OCI-M2 (cell line): ENCODE results near the gene CERS6.
"Not testable (repeated sequence)": the region's sequence is repeated elsewhere in the genome, so short reads cannot be mapped to it uniquely, and the experiment has no call there.

Experiments
- DNase-seq: peaks from one replicate; lab custom pipeline; 2025; ENCODE audit not compliant: unreplicated experiment; lab: John Stamatoyannopoulos, UW

The CERS6 gene

DNA sequence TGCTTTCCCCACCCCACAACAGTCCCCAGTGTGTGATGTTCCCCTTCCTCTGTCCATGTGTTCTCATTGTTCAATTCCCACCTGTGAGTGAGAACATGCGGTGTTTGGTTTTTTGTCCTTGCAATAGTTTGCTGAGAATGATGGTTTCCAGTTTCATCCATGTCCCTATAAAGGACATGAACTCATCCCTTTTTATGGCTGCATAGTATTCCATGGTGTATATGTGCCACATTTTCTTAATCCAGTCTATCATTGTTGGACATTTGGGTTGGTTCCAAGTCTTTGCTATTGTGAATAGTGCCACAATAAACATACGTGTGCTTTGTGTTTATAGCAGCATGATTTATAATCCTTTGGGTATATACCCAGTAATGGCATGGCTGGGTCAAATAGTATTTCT is 335.1 kb downstream of the CERS6 start:
- DNase-seq, result not testable (repeated sequence)

DNA sequence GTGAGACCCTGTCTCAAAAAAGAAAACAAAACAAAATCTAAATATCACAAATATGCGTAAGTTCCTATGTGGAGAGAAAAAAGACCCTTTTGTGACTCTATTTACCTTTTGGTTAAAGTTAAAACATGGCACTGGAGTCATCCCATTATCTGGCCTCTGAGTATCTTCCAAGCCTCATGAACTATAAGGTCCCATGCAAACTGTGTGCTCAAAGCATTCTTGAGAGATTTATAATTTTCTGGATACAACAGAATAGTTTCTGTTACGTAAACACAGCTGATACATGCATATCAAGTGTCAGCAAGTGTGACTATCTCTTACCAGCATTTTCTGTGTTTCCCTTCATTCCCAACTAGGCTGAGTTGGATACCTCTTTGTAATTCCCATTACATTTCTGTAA is 337.5 kb downstream of the CERS6 start:
- no peak for DNase-seq

DNA sequence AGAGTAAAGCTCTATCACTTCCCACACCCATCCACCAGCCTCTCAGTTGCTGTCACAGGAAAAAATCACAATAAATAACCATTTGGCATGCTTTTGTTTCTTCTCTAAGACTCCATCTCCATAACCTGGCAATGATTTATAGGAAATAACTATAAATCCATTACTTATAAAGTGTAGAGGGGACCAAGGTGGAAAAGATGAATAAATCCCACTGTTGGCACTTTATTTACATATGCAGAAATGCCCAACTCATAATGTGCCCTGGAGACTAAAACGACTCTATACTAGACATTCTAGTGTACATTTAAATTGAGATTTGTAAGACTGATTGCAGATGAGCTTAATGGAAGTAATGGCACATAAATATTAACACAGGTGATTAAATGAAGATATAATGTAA is 338.9 kb downstream of the CERS6 start:
- no peak for DNase-seq

DNA sequence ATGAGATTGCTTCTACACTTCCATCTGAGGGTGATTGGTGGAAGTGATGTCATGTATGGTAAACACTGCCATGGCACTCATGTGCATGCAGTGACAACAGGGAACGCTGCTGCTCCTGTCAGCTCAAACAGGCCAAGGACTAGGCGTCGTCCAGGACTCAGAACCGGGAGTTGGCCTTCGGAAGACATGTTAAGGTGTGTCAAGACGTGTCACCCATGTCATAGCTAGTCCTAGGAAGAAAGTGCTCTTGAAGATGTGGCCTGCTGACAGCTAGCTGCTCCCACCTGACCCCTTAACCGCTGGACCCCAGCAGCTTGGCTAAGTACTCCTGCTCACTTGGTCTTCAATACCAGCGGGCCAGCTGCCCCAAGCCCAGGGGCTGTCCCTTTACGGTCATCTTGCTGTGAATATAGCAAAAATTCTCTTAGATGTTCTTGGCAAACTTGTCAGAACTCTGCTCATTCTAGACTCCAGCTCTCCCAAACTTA is 340.1 kb downstream of the CERS6 start:
- peak; percentile 28 for DNase-seq

DNA sequence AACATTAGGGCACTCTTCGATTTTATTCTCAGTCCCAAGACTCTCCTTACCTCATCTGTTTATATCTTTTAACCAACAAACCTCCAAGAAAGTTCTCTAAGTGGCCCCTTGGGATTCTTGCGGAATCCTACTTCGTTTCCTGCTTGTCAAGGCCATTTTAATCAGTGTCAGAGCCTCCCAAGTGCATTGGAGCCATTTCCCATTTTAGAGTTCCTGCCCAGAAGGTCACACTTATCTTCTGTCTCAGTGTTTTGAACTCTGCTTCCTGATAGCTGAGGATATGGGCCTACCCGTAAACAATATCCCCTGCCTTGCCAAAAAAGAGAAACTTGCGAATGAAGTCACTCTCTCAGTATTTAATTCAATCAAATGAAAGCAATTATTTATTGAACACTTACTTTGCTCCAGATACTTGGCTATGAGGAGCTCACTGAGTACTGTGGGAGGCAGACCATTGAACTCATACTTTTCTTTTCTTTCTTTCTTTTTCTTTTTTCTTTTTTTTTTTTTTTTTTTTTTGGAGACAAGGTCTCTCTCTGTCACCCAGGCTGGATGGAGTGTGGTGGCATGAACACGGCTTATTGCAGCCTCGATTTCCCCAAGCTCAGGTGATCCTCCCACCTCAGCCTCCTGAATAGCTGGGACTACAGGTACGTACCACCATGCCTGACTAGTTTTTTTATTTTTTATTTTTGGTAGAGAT is 340.7 kb downstream of the CERS6 start:
- peak; percentile 41 for DNase-seq

DNA sequence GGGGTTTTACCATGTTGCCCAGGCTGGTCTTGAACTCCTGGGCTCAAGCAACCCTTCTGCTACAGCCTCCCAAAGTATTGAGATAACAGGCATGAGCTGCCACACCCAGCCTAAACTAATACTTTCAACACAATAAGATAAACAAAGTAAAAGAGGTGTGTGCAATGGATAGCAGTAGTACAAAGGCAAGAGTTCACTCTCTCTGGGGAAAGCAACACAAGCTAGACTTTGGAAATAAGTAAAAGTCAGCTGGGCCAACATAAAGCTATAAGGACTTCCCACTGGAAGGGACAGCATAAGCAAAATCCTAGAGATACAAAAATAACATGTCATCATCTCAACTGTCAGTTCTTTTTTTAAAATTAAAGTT is 341.2 kb downstream of the CERS6 start:
- no peak for DNase-seq

DNA sequence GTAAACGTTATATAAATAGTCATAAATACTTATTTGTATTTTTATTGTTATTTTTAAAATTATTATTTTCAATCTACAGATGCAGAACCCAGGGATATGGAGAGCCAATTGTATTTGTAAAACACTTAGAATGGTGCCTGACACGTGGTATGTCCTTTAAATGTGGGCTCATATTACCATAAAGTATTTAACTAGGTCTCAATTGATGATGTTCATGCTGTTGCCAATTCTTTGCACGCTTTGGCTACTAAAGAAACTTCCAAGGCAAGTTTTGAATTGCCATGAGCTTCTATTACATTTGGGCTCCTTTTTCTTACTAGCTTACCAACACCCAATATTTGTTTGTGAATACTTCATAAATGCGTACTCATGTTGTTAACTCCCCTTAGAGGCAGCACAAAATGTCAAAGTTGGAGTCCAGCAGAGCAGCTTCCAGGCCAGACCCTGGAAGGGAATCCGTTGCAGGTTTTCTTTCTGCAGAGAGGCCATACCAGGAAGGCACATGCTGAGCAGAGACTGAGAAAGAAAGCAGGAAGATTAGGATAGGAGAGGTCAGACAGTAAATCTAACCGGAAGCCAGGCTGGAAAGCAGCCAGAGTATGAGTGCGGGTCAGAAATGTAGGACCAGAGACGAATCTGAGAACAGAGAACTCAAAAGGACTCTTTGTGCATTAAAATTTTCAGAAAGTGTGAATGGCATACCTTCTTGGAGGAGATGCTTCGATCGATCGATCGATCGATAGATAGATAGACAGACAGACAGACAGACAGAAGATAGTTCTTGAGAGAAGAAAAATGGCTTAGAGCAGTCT is 342.2 kb downstream of the CERS6 start:
- DNase-seq, result no peak

DNA sequence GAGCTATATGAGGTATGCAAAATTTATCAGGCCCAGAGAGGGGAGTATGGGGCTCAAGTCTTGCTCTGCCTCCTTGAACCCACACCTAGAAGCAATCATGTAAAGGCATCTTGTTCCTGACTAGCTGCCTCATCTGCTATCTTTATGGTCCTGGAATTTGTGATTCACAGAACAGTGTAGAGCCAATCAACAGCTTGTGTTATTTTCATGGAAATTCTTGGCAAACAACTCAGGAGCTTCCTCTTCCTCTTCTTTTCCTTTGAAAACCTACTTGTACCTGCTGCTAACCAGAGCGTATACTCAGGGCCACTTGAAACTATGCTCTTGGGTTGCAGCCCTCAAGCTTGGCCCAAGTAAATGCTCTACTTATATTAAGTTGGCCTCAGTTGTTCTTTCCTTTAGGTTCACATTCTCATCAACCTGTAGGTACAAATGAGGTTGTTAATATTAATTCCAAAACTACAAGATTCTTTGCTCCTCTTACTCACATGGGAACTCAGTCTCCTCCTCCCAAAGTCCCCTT is 342.9 kb downstream of the CERS6 start:
- DNase-seq, result no peak

DNA sequence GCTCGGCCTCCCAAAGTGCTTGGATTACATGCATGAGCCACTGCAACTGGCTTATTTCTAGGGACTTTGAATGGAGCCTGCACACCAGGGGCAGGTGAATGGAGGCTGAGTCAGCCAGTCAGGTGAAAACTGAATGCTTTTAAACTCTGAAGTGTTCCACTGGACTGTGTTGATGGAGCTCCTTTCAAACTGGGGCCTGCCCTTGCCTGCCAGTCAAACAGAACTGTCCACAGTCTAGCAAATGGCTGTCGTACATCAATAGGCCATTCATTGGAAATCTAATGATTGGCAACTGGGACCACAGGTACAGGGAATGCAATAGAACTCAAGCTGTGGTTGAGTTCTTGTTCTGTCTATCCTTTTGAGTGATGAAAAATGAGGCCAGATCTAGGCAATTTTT is 345.4 kb downstream of the CERS6 start:
- no peak for DNase-seq

DNA sequence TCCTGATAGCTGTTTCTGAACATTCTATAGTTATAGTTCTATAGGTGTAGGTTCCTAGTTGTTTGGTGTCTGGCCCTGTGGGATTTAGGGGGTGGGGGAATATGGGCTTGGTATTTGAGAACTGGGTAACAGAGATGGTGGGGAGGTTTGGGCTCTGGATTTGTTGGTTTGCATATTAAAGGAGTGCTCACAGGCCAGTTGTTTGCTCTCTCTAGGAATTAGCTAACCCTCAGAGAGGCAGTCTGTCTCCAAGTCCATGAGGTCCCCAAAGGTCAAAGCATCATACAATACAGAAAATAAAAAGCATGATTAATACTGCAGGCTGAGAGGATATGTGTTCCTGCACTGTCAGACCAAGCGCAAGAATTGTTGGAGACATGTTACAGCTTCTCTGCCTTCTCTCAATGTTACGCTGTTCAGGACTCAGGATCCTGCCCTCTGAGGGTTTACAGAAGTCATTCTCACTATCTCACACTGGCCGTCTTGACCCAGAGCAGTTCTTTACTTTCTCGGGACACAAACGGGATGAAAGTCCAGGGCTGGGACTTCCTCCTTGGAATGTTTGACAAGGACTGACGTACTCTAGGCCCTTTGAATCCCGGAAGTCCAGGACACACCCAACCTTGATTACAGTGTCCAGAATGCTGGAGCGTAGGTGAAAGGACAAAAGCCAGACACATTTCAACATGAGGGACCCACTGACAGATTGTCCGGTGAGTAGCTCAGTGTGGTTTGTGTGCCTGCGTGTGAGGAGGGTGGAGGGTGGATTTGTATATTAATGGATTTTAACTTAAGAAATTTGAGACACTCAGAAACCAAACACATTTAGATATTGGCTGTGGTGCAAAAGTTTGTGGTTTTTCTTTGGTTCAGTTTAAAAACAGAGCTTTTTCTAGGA is 346.1 kb downstream of the CERS6 start, which contains the start of gene NOSTRIN:
Gene NOSTRIN, plus strand, starts transcription at position 677 of the 898 bp plus-strand sequence. Its CDS starts 10 bp downstream, at position 687.
- peak; percentile 31 for DNase-seq

DNA sequence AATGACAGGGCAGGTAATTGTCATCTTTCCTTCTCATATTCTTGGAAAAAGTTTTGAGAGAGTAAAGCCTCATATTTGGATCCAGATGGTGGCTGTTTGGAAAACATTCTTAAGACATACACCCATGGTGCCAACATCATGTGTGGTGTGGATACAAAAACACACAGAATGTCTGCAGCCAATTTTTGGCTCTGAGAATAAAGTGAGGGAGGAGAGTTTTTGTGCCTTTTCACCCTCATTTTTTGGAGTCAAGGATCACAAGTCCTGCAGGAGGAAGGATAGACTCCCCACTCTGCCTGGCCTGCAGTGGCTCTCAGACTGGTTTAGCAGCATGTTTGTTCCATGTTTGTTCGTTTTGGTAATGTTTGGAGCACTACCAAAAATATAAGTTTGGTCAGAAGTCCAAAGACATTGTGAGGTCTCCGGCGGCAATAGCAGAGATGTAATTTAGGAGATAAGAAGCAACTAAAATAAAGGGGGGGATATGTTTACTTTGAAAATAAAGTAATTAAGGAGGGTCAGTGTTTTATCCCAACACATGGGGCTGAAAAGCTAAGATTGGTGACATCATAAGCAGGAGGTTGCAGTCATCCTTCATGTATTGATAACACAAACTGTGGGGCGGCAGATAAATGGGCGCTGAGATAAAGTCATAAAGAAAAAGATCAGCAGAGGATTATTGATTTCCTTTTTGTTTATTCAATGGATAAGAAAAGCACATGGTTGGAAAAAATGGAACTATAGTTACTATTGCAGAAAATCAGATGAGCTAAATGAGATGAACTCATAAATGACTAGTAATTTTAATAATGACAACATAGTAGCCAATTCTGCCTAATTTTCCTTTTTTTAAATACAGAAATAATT is 347.0 kb downstream of the CERS6 start:
- no peak for DNase-seq

DNA sequence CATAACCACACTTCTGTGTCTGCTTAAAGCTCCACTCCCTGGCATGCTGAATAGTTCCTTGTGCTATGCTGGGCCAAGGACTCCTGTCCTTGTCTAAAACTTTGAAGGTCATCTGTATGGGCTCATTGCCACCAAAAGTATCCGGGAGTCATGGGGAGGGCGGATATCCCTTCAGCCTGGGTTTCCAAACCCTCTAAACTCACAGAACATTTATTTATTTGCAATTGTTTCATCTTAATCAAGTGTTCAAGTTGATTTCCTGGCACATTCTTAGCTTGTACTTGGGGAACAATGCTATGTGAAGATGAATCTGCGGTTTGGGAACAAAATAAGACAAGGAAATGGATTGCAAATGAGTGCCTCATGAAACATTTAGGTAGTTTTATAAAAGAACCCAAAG is 348.1 kb downstream of the CERS6 start:
- no peak for DNase-seq

DNA sequence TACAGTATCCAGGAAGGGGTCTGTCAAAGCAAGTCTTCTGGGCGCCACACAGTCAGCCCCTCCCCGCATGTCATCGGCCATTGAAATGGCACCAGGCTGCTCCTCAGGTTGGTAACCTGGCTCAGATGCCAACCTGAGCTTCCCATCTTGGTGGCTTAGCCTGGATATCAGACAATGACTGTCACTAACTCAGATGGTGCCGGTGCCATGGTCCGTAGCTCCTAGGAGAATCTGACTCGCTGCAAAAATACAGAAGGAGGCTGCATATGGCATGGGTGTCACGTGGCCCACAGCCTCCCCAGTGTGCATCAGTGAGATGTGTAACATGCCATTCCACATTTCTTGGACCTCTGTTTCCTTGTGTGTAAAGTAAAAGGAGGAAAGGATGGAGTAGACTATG is 349.5 kb downstream of the CERS6 start:
- no peak for DNase-seq

DNA sequence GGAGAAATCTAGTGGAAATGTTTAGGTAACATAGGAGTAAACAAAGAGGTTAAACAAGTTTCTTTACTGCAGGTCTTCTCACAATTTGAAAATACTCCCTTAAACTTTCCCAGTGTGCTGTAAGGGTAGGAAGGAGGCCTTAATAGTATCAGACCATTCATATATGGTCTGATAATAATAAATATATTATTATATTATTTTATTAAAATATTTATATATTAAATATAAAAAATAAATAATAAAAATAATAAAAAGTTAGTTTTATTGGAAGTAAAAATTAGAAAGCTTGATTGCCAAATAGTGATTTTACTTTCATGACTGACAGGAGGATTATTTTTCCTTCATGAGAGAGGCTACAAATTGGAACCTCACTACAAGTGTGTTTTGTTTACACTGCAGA is 353.5 kb downstream of the CERS6 start:
- no peak for DNase-seq

DNA sequence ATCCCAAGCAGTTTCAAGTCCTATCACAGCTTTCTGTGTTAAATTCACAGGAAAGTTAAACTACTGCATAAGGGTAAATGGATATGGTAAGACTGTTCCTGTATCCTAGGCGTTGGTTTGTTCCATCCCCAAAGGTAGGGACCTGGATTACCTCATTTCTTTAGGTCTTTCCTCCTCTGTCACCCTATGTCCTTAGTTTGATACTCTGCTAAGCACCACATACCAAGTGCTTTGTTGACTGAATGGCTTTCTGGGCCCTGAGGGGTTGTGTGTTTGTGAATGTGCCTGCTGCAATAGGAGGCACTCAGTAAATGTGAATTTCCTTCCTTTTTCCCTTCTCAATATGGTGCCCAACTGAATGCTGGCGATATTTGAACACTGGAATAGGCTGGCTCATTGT is 354.2 kb downstream of the CERS6 start:
- no peak for DNase-seq

DNA sequence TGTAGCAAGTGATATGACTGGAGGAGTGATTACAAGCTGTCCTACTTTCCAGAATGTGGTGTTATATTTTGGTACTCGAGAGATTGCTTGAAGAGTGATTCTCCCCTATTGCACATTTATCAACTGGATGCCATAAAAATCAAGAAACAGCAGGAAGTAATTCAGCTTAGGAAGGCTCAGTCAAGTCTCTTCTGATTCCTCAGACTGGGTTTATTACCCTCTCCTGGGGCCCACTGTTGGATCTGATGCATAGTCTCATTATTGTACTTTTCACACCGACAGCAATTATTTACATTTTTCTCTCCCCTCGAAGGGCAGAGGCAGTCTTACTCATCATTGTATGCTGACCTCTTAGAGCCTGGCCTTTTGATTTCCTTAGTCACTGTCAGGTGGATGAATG is 355.6 kb downstream of the CERS6 start:
- DNase-seq, result no peak

DNA sequence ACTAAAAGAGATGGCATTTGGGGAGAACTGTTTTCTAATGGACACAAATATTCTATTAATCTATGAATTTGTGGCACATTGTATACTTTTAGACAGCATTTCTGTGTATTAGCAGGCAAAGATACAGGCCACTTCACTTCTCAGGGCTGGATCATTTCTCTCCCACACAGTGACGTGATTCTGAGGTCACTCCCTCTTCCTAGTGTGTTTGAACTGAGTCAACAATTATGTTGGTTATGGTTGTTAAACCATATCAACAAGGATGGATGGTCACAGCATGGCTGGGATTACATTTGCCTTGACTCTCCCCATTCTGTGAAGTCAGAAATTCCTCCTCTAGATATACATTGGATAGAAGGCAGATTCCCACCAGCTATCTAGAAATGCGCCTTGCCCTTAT is 358.0 kb downstream of the CERS6 start:
- no peak for DNase-seq

DNA sequence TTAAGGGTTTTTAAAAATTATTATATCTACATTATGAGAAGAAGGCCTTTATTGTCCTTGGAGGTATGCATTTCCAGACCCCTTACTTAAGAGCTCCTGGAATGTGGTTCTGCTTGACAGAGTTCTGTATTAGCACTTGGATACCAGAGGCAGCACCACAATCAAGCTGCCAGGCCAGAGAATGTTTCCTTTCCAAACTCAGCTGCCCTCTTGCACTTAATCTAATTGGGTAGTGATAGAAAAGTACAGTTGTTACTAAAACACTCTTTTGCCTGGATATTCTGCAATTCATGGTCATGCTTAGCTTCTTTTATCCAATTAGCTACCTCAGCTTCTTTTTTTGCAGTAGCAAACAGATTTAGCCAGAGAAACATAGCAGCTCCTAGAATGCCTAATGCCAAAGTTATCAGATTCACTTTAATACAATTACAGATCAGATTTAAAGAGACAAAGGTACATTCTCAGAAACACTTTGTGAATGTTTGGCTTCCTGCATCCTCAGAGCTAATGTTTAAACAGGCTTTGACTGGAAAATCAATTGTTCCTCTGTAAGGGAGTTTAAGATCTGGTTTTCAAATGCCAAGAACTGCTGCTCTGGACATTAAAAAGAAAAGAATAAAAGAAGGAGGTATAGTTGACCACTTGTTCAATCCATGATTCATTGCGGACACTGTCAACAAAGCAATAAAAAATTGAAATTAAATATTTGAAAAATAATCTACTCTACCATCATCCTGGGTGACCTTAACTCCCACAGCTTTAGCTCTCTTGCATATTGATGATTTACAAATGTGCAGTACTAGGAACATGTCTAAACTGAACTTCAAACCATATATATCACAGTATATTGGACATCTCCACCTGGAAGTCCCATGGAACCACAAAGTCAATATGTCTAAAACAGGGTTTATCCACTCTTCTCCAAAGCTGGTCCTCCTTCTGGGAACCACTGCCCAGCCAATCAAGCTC is 359.2 kb downstream of the CERS6 start:
- no peak for DNase-seq

DNA sequence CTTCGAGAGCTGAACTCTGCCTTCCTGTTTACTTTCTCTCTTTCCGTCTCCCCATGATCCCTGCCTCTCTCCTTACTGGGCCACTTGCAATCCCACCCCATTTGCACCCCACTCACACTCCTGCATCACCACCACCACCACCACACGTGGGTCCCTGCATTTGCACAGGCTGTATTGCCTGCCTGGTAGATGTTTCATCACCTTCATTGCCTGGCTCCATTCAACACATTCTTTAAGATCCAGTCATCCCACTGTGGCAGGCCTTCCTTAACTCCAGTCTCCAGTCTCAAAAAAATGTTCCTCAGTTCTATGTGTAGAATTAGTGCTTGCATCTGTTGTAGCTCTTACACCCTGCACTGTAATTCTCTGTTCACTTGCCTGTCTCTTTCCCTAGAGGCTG is 360.3 kb downstream of the CERS6 start:
- DNase-seq, result no peak
